Peyer's patch (tissue), 4 donors: ENCODE data around the gene PCDHGA10.

Source experiments
- CTCF ChIP-seq, 6 experiments: fragments of 450-650 bp in 4 of 6; fragments of 200-600 bp in 2 of 6; sonication (generic) in 1 of 6; IDR thresholded peaks; one replicate each; pipeline ENCODE4 v1.5.1; 2017 to 2019; ENCODE audit warnings: antibody characterized with exemption in 6 of 6, mild to moderate bottlenecking in 3 of 6, moderate library complexity in 1 of 6
- POLR2A ChIP-seq, 2 donors: fragments of 450-650 bp; IDR thresholded peaks; one replicate each; pipeline ENCODE4 v1.5.1; 2017; ENCODE audit warnings: antibody characterized with exemption in 2 of 2, mild to moderate bottlenecking in 2 of 2, moderate library complexity in 2 of 2

- no peak for TF ChIP-seq CTCF (IDR thresholded peaks at IDR 0.05)
- no peak for TF ChIP-seq POLR2A (IDR thresholded peaks at IDR 0.05)
These were observed 8.7 kb downstream of the PCDHGA10 start for GRCh38 chr5:141421489-141421855.
